Measurements from ENCODE around the gene C2orf66. TPM values are rescaled to one million over a fixed set of nuclear protein-coding genes. Genes with fewer than 3 reads are reported as not detected.

The C2orf66 gene
- total RNA-seq: not detected

- H3K27me3 Mint-ChIP-seq (ENCODE audit: low read depth): peaks cover 21% of the 10 kb centered on the region
- H3K9me3 Mint-ChIP-seq: peaks cover 4% of the 10 kb centered on the region
- H3K4me1 Mint-ChIP-seq (ENCODE audit: low read depth): no peaks in the 10 kb centered on the region
- intact Hi-C loops (cut with micrococcal nuclease): no loop called here
- no peak within 1 kb of the TSS for H3K27ac Mint-ChIP-seq
- no peak for DNase-seq
- H3K4me3 Mint-ChIP-seq: no peak within 1 kb of the TSS
- CTCF ChIA-PET: no interaction called here
- no peaks in the 10 kb centered on the region for H3K36me3 Mint-ChIP-seq (ENCODE audit: low read depth)
These were observed at the start of gene C2orf66 for GRCh38 chr2:196809260-196809659. TSS of gene C2orf66 (minus strand) at chr2:196809355. CDS start at chr2:196809336, 19 bp downstream.

- CTCF ChIA-PET: interaction anchor here (0.6 to 0.7 kb wide), 2 partner anchors 19 to 180 kb away, joined by 3 read pairs; no protein-coding TSS in a partner anchor
- DNase-seq: no peak
- H3K4me3 Mint-ChIP-seq: no peak overlapping the region
- no peaks in the 10 kb centered on the region for H3K4me1 Mint-ChIP-seq (ENCODE audit: low read depth)
- peaks cover 6% of the 10 kb centered on the region for H3K9me3 Mint-ChIP-seq
- intact Hi-C loops (cut with micrococcal nuclease): no loop called here
- no peaks in the 10 kb centered on the region for H3K27me3 Mint-ChIP-seq (ENCODE audit: low read depth)
- no peak overlapping the region for H3K27ac Mint-ChIP-seq
- H3K36me3 Mint-ChIP-seq (ENCODE audit: low read depth): peaks cover 26% of the 10 kb centered on the region
These were observed 45.5 kb upstream of the C2orf66 start for GRCh38 chr2:196854629-196855028.

DNA sequence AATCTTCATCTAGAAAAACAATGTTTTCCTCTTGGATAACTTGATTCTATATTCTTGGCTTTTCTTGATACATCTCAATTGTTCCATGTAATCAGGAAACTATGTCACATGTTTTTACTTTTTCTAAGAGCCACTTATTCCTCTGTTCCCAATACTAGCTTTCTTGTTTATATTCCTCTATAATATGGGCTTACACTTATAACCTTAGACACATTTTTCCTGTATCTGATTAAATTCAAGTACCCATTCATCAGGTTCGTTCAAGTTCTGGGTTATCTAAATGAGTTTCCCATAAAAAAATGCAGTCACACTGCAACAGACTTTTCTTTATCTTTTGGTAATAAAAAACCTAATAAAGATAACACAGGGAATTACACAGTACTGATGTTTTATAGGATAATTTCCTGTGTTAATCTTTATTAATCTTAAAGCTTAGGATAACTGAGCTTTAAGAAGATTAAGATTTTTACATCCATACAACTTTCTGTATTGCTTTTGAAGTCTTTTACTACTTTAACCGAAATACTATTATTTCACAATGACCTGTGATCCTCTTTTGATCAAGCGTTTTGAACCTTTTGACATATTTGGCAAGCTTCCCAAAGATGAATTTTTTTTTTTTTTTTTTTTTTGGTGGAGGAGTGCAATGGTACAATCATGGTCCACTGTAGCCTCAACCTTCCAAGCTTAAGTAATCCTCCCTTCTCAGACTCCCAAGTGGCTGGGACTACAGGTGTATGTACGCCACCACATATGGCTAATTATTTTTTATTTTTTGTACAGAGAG is 44.3 kb upstream of the C2orf66 start:
- peaks cover 18% of the 10 kb centered on the region for H3K36me3 Mint-ChIP-seq (ENCODE audit: low read depth)

GRCh38 chr2:196851088-196851487 is 41.9 kb upstream of the C2orf66 start:
- intact Hi-C loops (cut with micrococcal nuclease): no loop called here
- Mint-ChIP-seq H3K4me3 (no peak overlapping the region), H3K27ac (no peak overlapping the region), H3K9me3 (no peaks in the 10 kb centered on the region), H3K4me1 (ENCODE audit: low read depth) (peaks cover 2% of the 10 kb centered on the region), H3K27me3 (ENCODE audit: low read depth) (no peaks in the 10 kb centered on the region), H3K36me3 (ENCODE audit: low read depth) (peaks cover 11% of the 10 kb centered on the region)
- CTCF ChIA-PET: interaction anchor here (0.7 to 0.8 kb wide), 2 partner anchors 66 to 556 kb away, joined by 4 read pairs; no protein-coding TSS in a partner anchor
- no peak for DNase-seq

More for the DNA sequence above, 44.3 kb upstream of the C2orf66 start:
- Mint-ChIP-seq H3K27me3 (ENCODE audit: low read depth) (no peaks in the 10 kb centered on the region), H3K4me1 (ENCODE audit: low read depth) (no peaks in the 10 kb centered on the region), H3K9me3 (no peaks in the 10 kb centered on the region), H3K4me3 (no peak overlapping the region), H3K27ac (no peak overlapping the region)
- no peak for DNase-seq
- intact Hi-C loops (cut with micrococcal nuclease): no loop called here
- CTCF ChIA-PET: interaction anchor here (0.6 to 0.7 kb wide), 3 partner anchors 31 to 222 kb away, joined by 3 to 4 read pairs (median 3); no protein-coding TSS in a partner anchor

GRCh38 chr2:196849895-196850294 is 40.7 kb upstream of the C2orf66 start:
- Mint-ChIP-seq H3K4me1 (ENCODE audit: low read depth) (peaks cover 2% of the 10 kb centered on the region), H3K36me3 (ENCODE audit: low read depth) (peaks cover 16% of the 10 kb centered on the region), H3K27ac (no peak overlapping the region), H3K4me3 (no peak overlapping the region), H3K27me3 (ENCODE audit: low read depth) (no peaks in the 10 kb centered on the region), H3K9me3 (no peaks in the 10 kb centered on the region)
- DNase-seq: no peak
- CTCF ChIA-PET: interaction anchor here (1.6 kb wide), 1 partner anchor 86 kb away, joined by 4 read pairs; no protein-coding TSS in a partner anchor
- intact Hi-C loops (cut with micrococcal nuclease): no loop called here

GRCh38 chr2:196846295-196846694 is 37.1 kb upstream of the C2orf66 start:
- DNase-seq: no peak
- H3K4me1 Mint-ChIP-seq (ENCODE audit: low read depth): peaks cover 2% of the 10 kb centered on the region
- no peaks in the 10 kb centered on the region for H3K27me3 Mint-ChIP-seq (ENCODE audit: low read depth)
- H3K4me3 Mint-ChIP-seq: no peak overlapping the region
- no peaks in the 10 kb centered on the region for H3K9me3 Mint-ChIP-seq
- intact Hi-C loops (cut with micrococcal nuclease): no loop called here
- CTCF ChIA-PET: no interaction called here
- H3K36me3 Mint-ChIP-seq (ENCODE audit: low read depth): peaks cover 24% of the 10 kb centered on the region
- no peak overlapping the region for H3K27ac Mint-ChIP-seq

GRCh38 chr2:196845371-196845770 is 36.2 kb upstream of the C2orf66 start:
- Mint-ChIP-seq H3K4me1 (ENCODE audit: low read depth) (peaks cover 2% of the 10 kb centered on the region), H3K9me3 (no peaks in the 10 kb centered on the region), H3K27ac (no peak overlapping the region), H3K4me3 (no peak overlapping the region), H3K36me3 (ENCODE audit: low read depth) (peaks cover 28% of the 10 kb centered on the region), H3K27me3 (ENCODE audit: low read depth) (no peaks in the 10 kb centered on the region)
- intact Hi-C loops (cut with micrococcal nuclease): no loop called here
- CTCF ChIA-PET: interaction anchor here (0.7 kb wide), 1 partner anchor 103 kb away, joined by 3 read pairs; no protein-coding TSS in a partner anchor
- DNase-seq: no peak

DNA sequence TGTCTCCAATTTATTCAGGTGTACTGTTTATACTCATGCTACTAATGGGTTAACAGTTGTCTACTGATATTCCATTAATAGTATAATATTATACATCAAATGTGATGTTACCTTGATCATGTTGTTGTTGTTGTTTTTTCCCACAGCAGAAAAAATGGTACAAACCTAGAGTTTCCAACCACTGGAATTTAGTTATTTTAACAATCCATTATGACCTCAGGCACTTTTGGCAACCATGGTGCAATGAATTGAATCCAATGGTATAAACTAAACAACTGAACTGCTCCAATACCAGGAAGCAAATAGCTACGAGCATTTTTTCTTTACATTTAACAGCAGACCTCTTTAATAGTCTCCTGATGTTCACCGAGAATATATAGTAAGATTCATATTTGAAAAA is 31.0 kb upstream of the C2orf66 start:
- H3K27me3 Mint-ChIP-seq (ENCODE audit: low read depth): no peaks in the 10 kb centered on the region
- intact Hi-C loops (cut with micrococcal nuclease): no loop called here
- H3K27ac Mint-ChIP-seq: no peak overlapping the region
- CTCF ChIA-PET: interaction anchor here (0.5 kb wide), 1 partner anchor 681 kb away, joined by 5 read pairs; no protein-coding TSS in a partner anchor
- DNase-seq: no peak
- H3K36me3 Mint-ChIP-seq (ENCODE audit: low read depth): peaks cover 21% of the 10 kb centered on the region
- no peak overlapping the region for H3K4me3 Mint-ChIP-seq
- peaks cover 2% of the 10 kb centered on the region for H3K4me1 Mint-ChIP-seq (ENCODE audit: low read depth)
- H3K9me3 Mint-ChIP-seq: no peaks in the 10 kb centered on the region

DNA sequence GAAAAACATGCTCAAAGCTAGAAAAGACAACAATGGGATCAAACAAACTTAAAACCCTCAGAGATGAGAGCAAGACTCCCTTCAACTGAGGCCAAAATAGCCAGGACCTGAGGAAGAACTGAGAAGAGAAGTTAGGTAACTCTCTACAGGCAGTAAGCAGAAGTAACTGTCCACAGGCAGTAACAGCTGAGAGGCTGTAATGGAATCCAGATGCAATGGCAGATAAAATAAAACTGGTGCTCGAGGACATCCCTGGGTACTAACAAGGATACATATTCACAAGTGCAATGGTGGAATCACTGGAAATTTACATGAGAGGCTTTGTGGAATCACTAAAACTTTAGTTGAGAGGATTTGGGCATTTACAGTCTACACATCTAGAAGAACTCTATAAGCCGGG is 30.4 kb upstream of the C2orf66 start:
- H3K27me3 Mint-ChIP-seq (ENCODE audit: low read depth): no peaks in the 10 kb centered on the region
- H3K27ac Mint-ChIP-seq: no peak overlapping the region
- intact Hi-C loops (cut with micrococcal nuclease): no loop called here
- CTCF ChIA-PET: no interaction called here
- no peak for DNase-seq
- no peak overlapping the region for H3K4me3 Mint-ChIP-seq
- H3K9me3 Mint-ChIP-seq: no peaks in the 10 kb centered on the region
- peaks cover 2% of the 10 kb centered on the region for H3K4me1 Mint-ChIP-seq (ENCODE audit: low read depth)
- H3K36me3 Mint-ChIP-seq (ENCODE audit: low read depth): peaks cover 20% of the 10 kb centered on the region

DNA sequence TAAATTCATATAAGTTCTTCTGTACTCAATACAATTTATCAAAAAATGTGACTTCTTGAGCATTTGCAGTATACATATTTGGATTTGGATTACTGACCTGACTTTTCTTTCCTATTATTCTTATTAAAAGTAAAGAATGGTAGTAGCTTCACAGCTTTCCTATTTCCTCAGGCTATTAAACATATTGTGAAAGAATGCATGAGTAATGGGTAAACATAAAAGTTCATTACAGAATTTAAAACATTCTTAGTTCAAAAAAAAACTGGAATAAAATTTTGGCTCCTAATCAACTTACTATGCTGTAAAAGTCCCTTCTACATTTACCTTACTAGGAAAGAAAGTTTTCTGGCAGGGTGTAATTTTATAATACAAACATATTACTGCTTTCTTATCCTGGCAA is 27.3 kb upstream of the C2orf66 start:
- CTCF ChIA-PET: no interaction called here
- no peak overlapping the region for H3K4me3 Mint-ChIP-seq
- intact Hi-C loops (cut with micrococcal nuclease): no loop called here
- no peaks in the 10 kb centered on the region for H3K9me3 Mint-ChIP-seq
- H3K36me3 Mint-ChIP-seq (ENCODE audit: low read depth): peaks cover 18% of the 10 kb centered on the region
- no peaks in the 10 kb centered on the region for H3K27me3 Mint-ChIP-seq (ENCODE audit: low read depth)
- H3K4me1 Mint-ChIP-seq (ENCODE audit: low read depth): peaks cover 2% of the 10 kb centered on the region
- DNase-seq: no peak
- H3K27ac Mint-ChIP-seq: no peak overlapping the region

DNA sequence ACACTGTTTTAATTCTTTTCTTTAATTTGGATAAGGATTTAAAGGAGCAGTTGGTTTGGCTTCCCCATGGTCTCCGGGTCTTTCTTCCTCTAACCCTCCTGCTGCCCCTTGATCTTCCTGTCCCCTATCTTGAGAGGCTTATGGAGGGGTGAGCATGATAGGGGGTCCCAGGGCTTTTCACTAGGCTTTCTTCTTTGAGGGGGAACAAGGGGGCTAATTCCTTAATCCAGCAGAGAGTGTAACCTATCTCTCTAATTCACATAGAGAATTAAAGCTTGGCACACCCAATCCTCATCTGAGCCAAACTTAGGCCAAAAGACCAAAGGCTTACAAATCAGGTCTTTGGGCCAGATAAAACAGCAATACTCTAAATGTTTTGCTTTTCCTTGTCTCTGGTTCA is 21.5 kb upstream of the C2orf66 start:
- Mint-ChIP-seq H3K36me3 (ENCODE audit: low read depth) (peaks cover 6% of the 10 kb centered on the region), H3K4me3 (no peak overlapping the region), H3K4me1 (ENCODE audit: low read depth) (peaks cover 6% of the 10 kb centered on the region), H3K9me3 (no peaks in the 10 kb centered on the region), H3K27me3 (ENCODE audit: low read depth) (no peaks in the 10 kb centered on the region), H3K27ac (no peak overlapping the region)
- intact Hi-C loops (cut with micrococcal nuclease): no loop called here
- no peak for DNase-seq
- CTCF ChIA-PET: no interaction called here

DNA sequence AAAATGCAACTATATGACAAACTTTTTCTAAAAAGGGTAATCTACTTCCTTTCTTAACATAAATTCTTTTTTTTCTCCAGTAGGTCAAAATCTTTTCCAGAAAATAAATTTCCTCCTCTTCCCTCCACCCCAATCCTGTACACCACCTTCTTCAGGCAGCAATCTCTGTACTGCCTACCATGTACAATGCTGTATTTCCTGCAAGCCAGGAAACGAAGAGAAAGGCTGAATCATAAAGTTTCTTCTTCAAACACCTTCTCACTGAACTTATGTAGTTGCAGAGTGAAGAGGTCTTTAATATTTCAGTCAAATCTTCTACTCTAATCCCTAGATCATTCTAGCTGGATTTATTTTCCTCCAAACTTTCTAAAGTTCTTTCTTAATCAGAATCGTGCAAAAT is 18.2 kb upstream of the C2orf66 start:
- DNase-seq: no peak
- Mint-ChIP-seq H3K27ac (no peak overlapping the region), H3K9me3 (no peaks in the 10 kb centered on the region), H3K36me3 (ENCODE audit: low read depth) (peaks cover 6% of the 10 kb centered on the region), H3K27me3 (ENCODE audit: low read depth) (peaks cover 1% of the 10 kb centered on the region), H3K4me1 (ENCODE audit: low read depth) (peaks cover 6% of the 10 kb centered on the region), H3K4me3 (no peak overlapping the region)
- intact Hi-C loops (cut with micrococcal nuclease): no loop called here
- CTCF ChIA-PET: interaction anchor here (0.7 kb wide), 1 partner anchor 90 kb away, joined by 3 read pairs; no protein-coding TSS in a partner anchor
